Measurements from ENCODE around the gene GSK3B. TPM values are rescaled to one million over a fixed set of nuclear protein-coding genes. Genes with fewer than 3 reads are reported as not detected.

Gene GSK3B
- total and polyA plus RNA-seq, 2 experiments from 2014 or later, result 18.1 to 48.8 TPM

GRCh38 chr3:120071259-120071658 lies 23.0 kb downstream of the GSK3B start:
- 79% methylated on average over 6 of the region's 6 CpGs for WGBS (ENCODE audit: low lambda C conversion rate, missing lambda C conversion rate)

GRCh38 chr3:120070263-120070981 lies 23.8 kb downstream of the GSK3B start:
- DNase-seq (ENCODE audit: low spot score), result no peak
- TF ChIP-seq CTCF (IDR thresholded peaks at IDR 0.05; ENCODE audit: poor library complexity) (no peak), EZH2 (IDR thresholded peaks at IDR 0.05; ENCODE audit: borderline replicate concordance) (no peak), EZH2phosphoT487 (IDR thresholded peaks at IDR 0.05; ENCODE audit: low read depth, severe bottlenecking, unreplicated experiment) (no peak)
- no peaks in the 10 kb centered on the region for H3K4me1 ChIP-seq (ENCODE audit: insufficient read depth)
- WGBS (ENCODE audit: low lambda C conversion rate, missing lambda C conversion rate), result 88% methylated on average over 4 of the region's 4 CpGs
- H3K4me3 ChIP-seq, result no peak overlapping the region
- H3K9me3 ChIP-seq (ENCODE audit: low read depth), result no peaks in the 10 kb centered on the region
- H2AFZ ChIP-seq, result no peak overlapping the region
- peaks cover 98% of the 10 kb centered on the region for H4K20me1 ChIP-seq (ENCODE audit: insufficient read depth, poor library complexity, severe bottlenecking)
- no peak overlapping the region for H3K27ac ChIP-seq
- H3K9me2 ChIP-seq (replicated peaks; ENCODE audit: insufficient read depth), result no peaks in the 10 kb centered on the region
- H3K79me2 ChIP-seq, result peaks cover 100% of the 10 kb centered on the region
- no peak overlapping the region for H3K4me2 ChIP-seq
- H3K36me3 ChIP-seq (replicated peaks; ENCODE audit: insufficient read depth, low read depth), result no peaks in the 10 kb centered on the region
- H3K27me3 ChIP-seq, result no peaks in the 10 kb centered on the region

More at GRCh38 chr3:120071259-120071658, 23.0 kb downstream of the GSK3B start:
- Histone ChIP-seq H4K20me1 (ENCODE audit: insufficient read depth, poor library complexity, severe bottlenecking) (peaks cover 98% of the 10 kb centered on the region), H3K9me2 (replicated peaks; ENCODE audit: insufficient read depth) (no peaks in the 10 kb centered on the region), H3K36me3 (replicated peaks; ENCODE audit: insufficient read depth, low read depth) (no peaks in the 10 kb centered on the region), H3K4me2 (no peak overlapping the region), H3K9me3 (ENCODE audit: low read depth) (no peaks in the 10 kb centered on the region), H3K4me3 (no peak overlapping the region), H3K79me2 (peaks cover 100% of the 10 kb centered on the region), H3K27me3 (no peaks in the 10 kb centered on the region), H3K4me1 (ENCODE audit: insufficient read depth) (no peaks in the 10 kb centered on the region), H2AFZ (no peak overlapping the region), H3K27ac (no peak overlapping the region)
- TF ChIP-seq EZH2phosphoT487 (IDR thresholded peaks at IDR 0.05; ENCODE audit: low read depth, severe bottlenecking, unreplicated experiment) (no peak), EZH2 (IDR thresholded peaks at IDR 0.05; ENCODE audit: borderline replicate concordance) (no peak), CTCF (IDR thresholded peaks at IDR 0.05; ENCODE audit: poor library complexity) (no peak)
- DNase-seq (ENCODE audit: low spot score), result no peak

GRCh38 chr3:120067083-120067482 lies 27.2 kb downstream of the GSK3B start:
- peaks cover 100% of the 10 kb centered on the region for H3K79me2 ChIP-seq
- TF ChIP-seq EZH2 (IDR thresholded peaks at IDR 0.05; ENCODE audit: borderline replicate concordance), result no peak
- TF ChIP-seq CTCF (IDR thresholded peaks at IDR 0.05; ENCODE audit: poor library complexity), result no peak
- no peak for TF ChIP-seq EZH2phosphoT487 (IDR thresholded peaks at IDR 0.05; ENCODE audit: low read depth, severe bottlenecking, unreplicated experiment)
- H3K4me2 ChIP-seq, result no peak overlapping the region
- no peaks in the 10 kb centered on the region for H3K4me1 ChIP-seq (ENCODE audit: insufficient read depth)
- no peaks in the 10 kb centered on the region for H3K9me3 ChIP-seq (ENCODE audit: low read depth)
- H3K27me3 ChIP-seq, result no peaks in the 10 kb centered on the region
- no peak for DNase-seq (ENCODE audit: low spot score)
- no peak overlapping the region for H3K4me3 ChIP-seq
- no peak overlapping the region for H2AFZ ChIP-seq
- H3K36me3 ChIP-seq (replicated peaks; ENCODE audit: insufficient read depth, low read depth), result no peaks in the 10 kb centered on the region
- H3K9me2 ChIP-seq (replicated peaks; ENCODE audit: insufficient read depth), result no peaks in the 10 kb centered on the region
- WGBS (ENCODE audit: low lambda C conversion rate, missing lambda C conversion rate), result 92% methylated on average over 3 of the region's 3 CpGs
- no peak overlapping the region for H3K27ac ChIP-seq
- peaks cover 97% of the 10 kb centered on the region for H4K20me1 ChIP-seq (ENCODE audit: insufficient read depth, poor library complexity, severe bottlenecking)

Data from hepatocyte (in vitro differentiated cells).